Motor neuron (in vitro differentiated cells): Measurements from ENCODE around the gene C11orf52. TPM values are rescaled to one million over a fixed set of nuclear protein-coding genes. Genes with fewer than 3 reads are reported as not detected.

Experiments used
- ATAC-seq, 8 experiments: fragments of 200-7000 bp; cut with Tn5 transposase; replicated peaks in 6 of 8; 2 replicates each; pipeline ENCODE4 v1.8.0; 2021; ENCODE audit warnings: mild to moderate bottlenecking in 8 of 8, moderate library complexity in 8 of 8
- H3K27ac ChIP-seq, 2 donors: fragments of 250-450 bp; sonication (Bioruptor Pico); 2 replicates each; pipeline ENCODE4 v1.9.0; 2021; ENCODE audit warnings: antibody characterized with exemption in 2 of 2, mild to moderate bottlenecking in 2 of 2, moderate library complexity in 1 of 2
- H3K4me1 ChIP-seq, 2 donors: fragments of 250-450 bp; sonication (Bioruptor Pico); replicated peaks in 1 of 2; 2 replicates each; pipeline ENCODE4 v1.6.1; 2021; ENCODE audit warnings: antibody characterized with exemption in 2 of 2, mild to moderate bottlenecking in 2 of 2, moderate library complexity in 1 of 2
- H3K4me3 ChIP-seq, 5 donors: fragments of 250-450 bp; sonication (Bioruptor Pico); 2 replicates each; pipeline ENCODE4 v1.9.0; 2021; ENCODE audit warnings: antibody characterized with exemption in 5 of 5, mild to moderate bottlenecking in 5 of 5, moderate library complexity in 4 of 5
- WGBS, 10 experiments: fragments of 450-650 bp; shearing (Covaris generic); methylation state at CpG; one replicate each; pipeline ENCODE4 v1.0.0; 2022; 5-methylcytosine and 5-hydroxymethylcytosine counted together
- in situ Hi-C, 9 experiments: fragments of 400-800 bp; cut with MboI; loops; one replicate each; pipeline ENCODE4 v1.15.0; 2021; ENCODE audit warnings: low sequenced_read_pairs in 9 of 9, low pct_unique_long_range_greater_than_20kb in 2 of 9; ENCODE audit not compliant: unreplicated experiment in 9 of 9
- total RNA-seq, 8 experiments: library from RNA; unstranded; fragments of 300-600 nt; gene quantifications; 2 replicates each; pipeline versions ENCODE4 v1.2.3 to v1.2.4, GENCODE V29; 2022

C11orf52 gene
- total RNA-seq, 8 experiments from 2014 or later = 0.27 to 7.3 (median 0.55) TPM

DNA sequence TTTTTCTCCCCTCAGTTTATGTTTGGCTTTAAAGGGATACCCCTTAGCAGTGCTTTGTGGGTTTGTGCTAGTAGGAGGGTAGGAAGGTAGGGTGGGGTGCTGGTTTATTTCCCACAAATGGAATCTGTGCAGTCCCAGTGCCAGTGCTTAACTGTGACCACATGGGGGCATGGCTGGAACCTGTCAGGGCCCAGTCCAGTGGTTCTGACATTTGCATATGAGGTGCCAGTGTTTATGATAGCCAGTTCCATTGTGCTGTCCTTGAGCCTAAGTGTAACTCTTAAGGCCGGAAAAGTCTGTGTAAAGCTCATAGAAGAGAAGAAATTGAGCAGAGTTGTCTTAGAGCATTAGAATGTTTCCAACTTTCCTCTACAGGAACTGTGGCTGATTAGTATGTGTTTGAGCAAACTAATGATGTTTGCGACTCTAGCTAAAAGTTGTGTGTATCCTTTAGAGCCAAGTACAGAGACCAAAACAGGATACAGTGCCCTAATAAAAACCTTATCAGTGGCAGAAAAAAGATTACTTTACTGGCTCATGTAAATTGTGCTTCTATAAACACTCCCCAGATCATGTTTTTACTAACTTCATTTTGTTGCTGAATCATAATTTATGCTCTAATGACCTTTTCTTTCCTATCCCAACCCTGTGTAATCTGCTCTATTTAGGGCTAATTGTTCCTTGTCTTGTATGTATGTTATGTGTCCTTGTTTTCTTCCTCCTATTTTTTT lies 56.5 kb downstream of the C11orf52 start:
- in situ Hi-C loops = loop anchor here in 2 of 9 experiments (10.0 to 25.0 kb wide), 2 partner anchors 88 to 100 kb away; partner anchors contain the start of genes CFAP68 (in 2 of the 2), FDXACB1 (in 2 of the 2) and ALG9 (in 1 of the 2)
- 62 to 100% (median 88%) methylated on average over 1 to 2 of the region's 2 CpGs; no CpG with 5 or more reads in 4 of the 10 experiments for WGBS, 10 experiments
- H3K27ac ChIP-seq = no peak overlapping the region
- peak in 1 of 8 experiments; percentile 5 for ATAC-seq
- no peak overlapping the region for H3K4me3 ChIP-seq
- peaks cover 21 to 22% of the 10 kb centered on the region in 2 donors for H3K4me1 ChIP-seq

DNA sequence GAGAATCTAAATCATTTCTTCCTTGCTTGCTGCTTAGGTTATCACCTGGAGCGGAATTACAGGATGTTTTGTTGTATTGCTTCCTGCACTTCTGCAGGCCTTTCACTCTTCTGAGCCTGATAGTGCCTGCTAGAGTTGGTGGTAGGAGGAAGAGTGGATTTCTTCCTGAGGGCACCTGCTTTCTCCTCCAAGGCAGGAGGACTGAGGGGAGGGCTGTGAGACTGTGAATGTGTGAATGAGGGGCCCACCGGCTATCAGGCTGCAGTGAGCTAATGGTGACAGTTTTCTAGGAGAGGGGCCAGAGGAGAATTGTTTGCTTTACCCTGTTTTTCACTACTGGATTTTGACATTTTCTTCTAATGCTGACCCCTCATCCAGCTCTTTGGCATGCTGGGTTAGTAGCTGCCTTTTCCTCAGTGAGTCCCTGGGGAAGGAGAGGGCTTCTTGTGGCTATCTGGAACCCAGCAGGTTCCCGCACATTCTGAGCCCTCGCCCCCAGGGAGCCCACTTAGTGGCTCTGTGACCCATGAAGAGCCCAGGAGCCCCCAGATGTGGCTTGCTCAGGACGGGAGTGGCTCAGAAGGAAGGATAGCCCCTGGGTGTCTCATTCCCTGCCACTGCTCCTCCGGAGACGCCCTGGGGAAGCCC lies 57.5 kb downstream of the C11orf52 start:
- ATAC-seq = no peak
- 40 to 87% (median 58%) methylated on average over 1 to 5 of the region's 7 CpGs; no CpG with 5 or more reads in 5 of the 10 experiments for WGBS, 10 experiments
- peak overlapping the region in 3 of 5 donors; percentile 42 to 55 (median 49) for H3K4me3 ChIP-seq
- in situ Hi-C loops = loop anchor here in 2 of 9 experiments (10.0 to 25.0 kb wide), 2 partner anchors 89 to 101 kb away; partner anchors contain the start of genes CFAP68 (in 2 of the 2), FDXACB1 (in 2 of the 2) and ALG9 (in 1 of the 2)
- H3K27ac ChIP-seq = peak overlapping the region in 1 of 2 donors; percentile 51
- H3K4me1 ChIP-seq = peaks cover 21 to 22% of the 10 kb centered on the region in 2 donors

Other genes starting within 250 kb of the C11orf52 start
- gene PPP2R1B, start 152.5 kb upstream of the C11orf52 start, total RNA-seq = 10 to 100 TPM; 11.8 to 43.7 (median 19.4) TPM
- gene ALG9, start 47.3 kb upstream of the C11orf52 start, total RNA-seq = 10 to 100 TPM; 46.9 to 57.0 (median 53.9) TPM
- 1 to 10 TPM; 2.6 to 4.8 (median 3.5) TPM for gene FDXACB1, start 39.7 kb upstream of the C11orf52 start, total RNA-seq
- gene CFAP68, start 39.4 kb upstream of the C11orf52 start, total RNA-seq = 10 to 100 TPM; 25.9 to 72.1 (median 34.5) TPM
- 100 to 1,000 TPM in 2 of 8 experiments, 10 to 100 TPM in 4, 1 to 10 TPM in 1, under 1 TPM in 1; 0.46 to 336 (median 29.1) TPM for gene CRYAB, start 7.1 kb upstream of the C11orf52 start, total RNA-seq
- 1 to 10 TPM in 3 of 8 experiments, under 1 TPM in 4, not detected in 1; 0.11 to 5.1 (median 0.81) TPM for gene HSPB2, start 6.2 kb upstream of the C11orf52 start, total RNA-seq
- 10 to 100 TPM; 20.1 to 47.0 (median 38.0) TPM for gene DIXDC1, start 18.4 kb downstream of the C11orf52 start, total RNA-seq
- gene DLAT, start 106.5 kb downstream of the C11orf52 start, total RNA-seq = 10 to 100 TPM; 23.4 to 70.2 (median 36.8) TPM
- gene PIH1D2, start 155.1 kb downstream of the C11orf52 start, total RNA-seq = 10 to 100 TPM in 1 of 8 experiments, 1 to 10 TPM in 7; 2.1 to 20.3 (median 3.2) TPM
- 10 to 100 TPM; 21.8 to 42.5 (median 37.1) TPM for gene NKAPD1, start 155.4 kb downstream of the C11orf52 start, total RNA-seq
- gene TIMM8B, start 167.8 kb downstream of the C11orf52 start, total RNA-seq = 100 to 1,000 TPM in 7 of 8 experiments, 10 to 100 TPM in 1; 94.3 to 189 (median 128) TPM
- gene SDHD, start 168.0 kb downstream of the C11orf52 start, total RNA-seq = 100 to 1,000 TPM in 2 of 8 experiments, 10 to 100 TPM in 6; 30.2 to 158 (median 59.3) TPM
- 10 to 100 TPM in 1 of 8 experiments, 1 to 10 TPM in 4, under 1 TPM in 2, not detected in 1; 0.25 to 15.0 (median 1.7) TPM for gene IL18, start 245.2 kb downstream of the C11orf52 start, total RNA-seq
- gene TEX12, start 248.5 kb downstream of the C11orf52 start, total RNA-seq = 1 to 10 TPM in 1 of 8 experiments, under 1 TPM in 3, not detected in 4; 0.17 to 1.1 (median 0.41) TPM